HG02852 (cell line): ENCODE measurements around the gene ASIC4.

Experiments used
- ATAC-seq: cut with Tn5 transposase; IDR thresholded peaks from one replicate; pipeline ENCODE4 v1.9.1; 2021; ENCODE audit warnings: mild to moderate bottlenecking, moderate library complexity; ENCODE audit not compliant: unreplicated experiment

The ASIC4 gene

DNA sequence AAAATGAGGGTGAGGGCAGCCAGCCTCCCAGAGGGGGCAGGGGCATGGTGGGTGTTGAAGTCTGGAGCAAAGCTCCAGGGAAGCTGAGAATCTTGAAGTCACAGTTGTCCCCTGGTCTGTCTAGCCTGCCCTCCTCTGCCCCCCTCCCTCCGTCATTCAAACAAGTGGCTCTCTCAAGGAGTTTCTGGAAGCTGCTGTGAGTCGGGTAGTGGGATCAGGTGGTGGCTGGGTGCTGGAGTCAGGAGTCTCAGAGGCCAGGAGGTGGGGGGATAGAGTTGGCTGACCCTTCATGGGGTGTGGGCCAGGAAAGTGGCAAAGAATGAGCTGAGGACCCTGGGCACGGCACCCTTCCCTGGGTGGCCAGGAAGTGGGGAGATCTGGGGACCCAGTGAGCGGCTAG lies 495 bp upstream of the ASIC4 start:
- no peak for ATAC-seq

DNA sequence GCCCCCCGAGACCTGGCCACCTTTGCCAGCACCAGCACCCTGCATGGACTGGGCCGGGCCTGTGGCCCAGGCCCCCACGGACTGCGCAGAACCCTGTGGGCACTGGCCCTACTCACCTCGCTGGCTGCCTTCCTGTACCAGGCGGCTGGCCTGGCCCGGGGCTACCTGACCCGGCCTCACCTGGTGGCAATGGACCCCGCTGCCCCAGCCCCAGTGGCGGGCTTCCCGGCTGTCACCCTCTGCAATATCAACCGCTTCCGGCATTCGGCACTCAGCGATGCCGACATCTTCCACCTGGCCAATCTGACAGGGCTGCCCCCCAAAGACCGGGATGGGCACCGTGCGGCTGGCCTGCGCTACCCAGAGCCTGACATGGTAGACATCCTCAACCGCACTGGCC lies 554 bp downstream of the ASIC4 start:
- ATAC-seq = no peak

- ATAC-seq = no peak
Measured at GRCh38 chr2:219515874-219516629, 1.8 kb downstream of the ASIC4 start.

DNA sequence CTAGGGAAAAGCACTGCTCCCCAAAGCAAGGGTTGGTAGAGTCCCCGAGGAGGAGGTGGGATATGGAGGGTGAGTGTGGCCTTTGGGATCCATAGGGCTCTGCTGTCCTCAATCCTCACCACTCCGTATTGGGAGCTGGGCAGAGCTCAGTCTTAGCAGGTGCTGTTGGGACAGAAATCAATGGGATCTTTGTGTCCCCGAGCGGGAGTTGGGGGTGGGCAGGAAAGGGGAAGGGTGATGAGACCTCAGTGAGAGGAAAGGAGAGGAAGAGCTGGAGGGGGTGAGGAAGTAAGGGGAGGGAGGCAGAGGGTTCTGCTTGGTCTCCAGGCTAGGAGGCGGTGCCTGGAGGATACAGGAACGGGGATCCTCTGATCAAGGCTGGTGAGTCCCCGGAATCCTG lies 2.6 kb downstream of the ASIC4 start:
- ATAC-seq = no peak

GRCh38 chr2:219517954-219518778 lies 3.9 kb downstream of the ASIC4 start:
- ATAC-seq = no peak

- no peak for ATAC-seq
Measured at GRCh38 chr2:219519526-219519916, 5.2 kb downstream of the ASIC4 start.

GRCh38 chr2:219520079-219520478 lies 5.8 kb downstream of the ASIC4 start:
- no peak for ATAC-seq

GRCh38 chr2:219521066-219521880 lies 7.0 kb downstream of the ASIC4 start:
- no peak for ATAC-seq

- ATAC-seq = no peak
Measured at GRCh38 chr2:219522111-219523030, 8.1 kb downstream of the ASIC4 start.

DNA sequence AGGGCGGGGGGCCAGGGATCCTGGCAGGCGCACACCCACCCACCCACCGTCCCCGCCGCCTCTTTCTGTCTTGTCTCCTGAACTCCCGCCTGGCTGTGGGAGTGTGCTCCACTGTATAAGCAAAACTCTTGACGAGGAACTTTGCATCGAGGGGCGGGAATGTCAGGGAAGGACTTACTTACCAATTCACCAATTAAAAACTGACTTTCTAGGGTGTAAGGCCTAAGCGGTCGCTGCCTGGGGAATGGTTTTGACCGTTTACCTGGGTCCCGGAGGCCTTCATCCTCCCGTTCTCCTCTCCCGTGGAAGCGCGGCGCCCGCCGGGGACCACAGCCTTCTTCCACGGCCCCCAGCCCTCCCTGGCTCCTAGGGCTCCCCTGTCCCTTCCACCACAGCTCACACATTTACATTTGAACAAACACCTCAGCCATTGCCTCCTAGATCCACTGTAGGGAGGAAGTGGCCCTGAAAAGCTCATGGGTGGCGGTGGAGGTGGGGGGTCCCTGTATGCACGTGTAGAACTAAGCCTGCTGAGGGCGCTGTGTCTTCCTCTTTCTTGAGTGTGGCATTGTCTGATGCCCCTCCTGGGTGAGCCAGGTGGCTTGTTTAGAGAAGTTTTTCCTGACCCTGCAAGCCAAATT lies 8.9 kb downstream of the ASIC4 start:
- no peak for ATAC-seq

DNA sequence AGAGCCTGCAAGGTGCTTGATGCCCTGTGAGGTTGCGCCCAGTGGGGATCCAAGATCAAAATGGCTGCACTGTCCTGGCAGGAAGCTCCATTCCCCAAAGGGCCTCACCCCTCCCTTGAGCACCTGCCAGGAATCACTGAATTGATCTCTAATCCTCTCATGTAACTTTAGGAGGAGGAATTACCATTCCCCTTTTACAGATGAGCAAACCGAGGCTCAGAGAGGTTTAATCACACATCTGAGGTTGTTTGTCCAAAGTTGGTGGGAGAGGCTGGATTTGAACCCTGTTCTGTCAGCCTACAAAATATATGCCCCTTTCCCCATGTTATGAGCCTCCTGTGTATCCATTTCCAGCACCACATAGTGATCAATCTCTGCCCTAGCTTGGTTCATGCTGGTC lies 10.5 kb downstream of the ASIC4 start:
- no peak for ATAC-seq

DNA sequence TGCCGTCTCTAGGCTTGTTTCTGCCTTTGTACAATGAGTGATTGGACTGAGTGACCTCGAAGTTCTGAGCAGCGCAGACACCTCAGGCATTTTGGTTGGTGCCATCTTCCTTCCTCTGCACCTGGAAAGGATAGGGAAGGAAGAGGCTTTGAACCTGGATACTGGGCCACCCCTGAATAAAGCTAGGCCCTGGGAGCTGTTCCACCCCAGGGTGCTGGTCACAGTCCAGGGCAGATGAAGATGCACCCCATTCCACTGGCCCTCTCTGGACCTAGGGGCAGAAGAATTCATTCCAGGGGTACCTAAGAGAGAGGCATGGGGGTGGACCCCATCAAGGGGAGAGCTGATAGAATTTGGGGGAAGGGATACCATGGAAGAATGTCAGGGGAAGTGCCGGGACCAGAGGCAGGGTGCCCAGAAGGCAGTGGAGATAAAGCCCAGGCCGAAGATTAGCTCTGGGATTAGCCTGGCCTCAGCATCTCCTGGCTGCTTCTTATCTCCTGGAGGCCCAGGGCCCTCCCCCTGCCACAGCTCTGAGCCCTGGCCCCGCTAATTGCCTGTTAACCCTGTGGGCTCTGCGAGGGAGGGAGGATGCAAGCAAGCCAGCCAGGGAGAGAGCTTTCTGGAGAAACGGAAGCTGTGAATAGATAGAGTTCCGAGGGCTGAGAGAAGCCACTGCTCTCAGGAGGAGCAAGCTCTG lies 11.4 kb downstream of the ASIC4 start:
- no peak for ATAC-seq

DNA sequence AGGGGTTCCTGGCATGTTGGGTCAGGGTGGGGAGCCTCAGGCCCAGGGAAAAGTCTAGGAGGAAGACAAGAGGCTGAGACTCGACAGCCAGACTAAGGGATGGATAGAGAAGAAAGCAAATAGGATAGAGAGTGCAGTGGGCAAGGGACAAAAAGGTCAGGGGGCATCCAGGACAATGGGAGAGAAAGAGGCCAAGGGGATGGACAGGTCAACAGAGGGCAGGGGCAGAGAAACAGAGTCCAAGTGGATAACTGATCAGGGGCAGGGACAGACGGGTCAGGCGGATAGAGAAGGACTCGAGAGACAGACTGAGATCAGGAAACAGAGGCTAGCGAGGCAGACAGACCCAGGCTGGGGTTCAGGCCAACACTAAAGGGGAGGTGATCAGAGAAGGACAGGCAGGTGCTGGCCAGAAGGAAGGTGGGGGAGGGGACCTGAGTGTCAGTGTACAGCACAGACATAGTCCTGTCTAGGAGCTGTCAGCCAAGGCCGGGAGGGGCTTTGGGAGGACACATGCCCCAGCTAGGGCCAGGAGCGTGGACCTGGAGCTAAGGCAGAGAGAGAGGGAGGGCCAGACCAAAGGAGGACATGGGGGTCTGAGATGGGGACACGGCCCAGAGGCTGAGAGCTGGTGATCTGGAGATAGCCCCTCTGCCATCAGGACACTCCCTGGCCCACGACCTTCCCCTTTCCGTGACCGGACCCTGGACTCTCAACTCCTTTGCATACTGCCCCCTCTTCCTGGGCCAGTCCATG lies 12.2 kb downstream of the ASIC4 start:
- ATAC-seq = no peak

GRCh38 chr2:219527076-219527394 lies 12.8 kb downstream of the ASIC4 start:
- ATAC-seq = no peak

DNA sequence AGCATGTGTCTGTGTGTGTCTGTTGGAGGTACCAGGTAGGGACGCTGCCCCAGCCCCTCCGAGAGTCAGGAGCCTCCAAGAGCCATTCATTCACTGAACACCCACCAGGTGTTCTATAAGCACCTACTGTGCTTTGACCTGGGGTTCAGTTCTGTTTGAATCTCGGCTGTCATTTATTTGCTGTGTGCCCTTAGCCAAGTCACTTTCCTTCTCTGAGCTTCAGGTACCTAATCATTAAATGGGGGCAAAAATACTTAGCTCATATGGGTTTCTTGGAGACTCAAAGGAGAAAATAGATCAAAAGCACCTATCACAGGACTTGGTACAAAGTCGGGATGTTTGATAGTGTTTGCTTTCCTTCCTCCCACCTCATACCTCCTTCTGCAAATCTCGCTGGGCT lies 13.2 kb downstream of the ASIC4 start:
- ATAC-seq = no peak

DNA sequence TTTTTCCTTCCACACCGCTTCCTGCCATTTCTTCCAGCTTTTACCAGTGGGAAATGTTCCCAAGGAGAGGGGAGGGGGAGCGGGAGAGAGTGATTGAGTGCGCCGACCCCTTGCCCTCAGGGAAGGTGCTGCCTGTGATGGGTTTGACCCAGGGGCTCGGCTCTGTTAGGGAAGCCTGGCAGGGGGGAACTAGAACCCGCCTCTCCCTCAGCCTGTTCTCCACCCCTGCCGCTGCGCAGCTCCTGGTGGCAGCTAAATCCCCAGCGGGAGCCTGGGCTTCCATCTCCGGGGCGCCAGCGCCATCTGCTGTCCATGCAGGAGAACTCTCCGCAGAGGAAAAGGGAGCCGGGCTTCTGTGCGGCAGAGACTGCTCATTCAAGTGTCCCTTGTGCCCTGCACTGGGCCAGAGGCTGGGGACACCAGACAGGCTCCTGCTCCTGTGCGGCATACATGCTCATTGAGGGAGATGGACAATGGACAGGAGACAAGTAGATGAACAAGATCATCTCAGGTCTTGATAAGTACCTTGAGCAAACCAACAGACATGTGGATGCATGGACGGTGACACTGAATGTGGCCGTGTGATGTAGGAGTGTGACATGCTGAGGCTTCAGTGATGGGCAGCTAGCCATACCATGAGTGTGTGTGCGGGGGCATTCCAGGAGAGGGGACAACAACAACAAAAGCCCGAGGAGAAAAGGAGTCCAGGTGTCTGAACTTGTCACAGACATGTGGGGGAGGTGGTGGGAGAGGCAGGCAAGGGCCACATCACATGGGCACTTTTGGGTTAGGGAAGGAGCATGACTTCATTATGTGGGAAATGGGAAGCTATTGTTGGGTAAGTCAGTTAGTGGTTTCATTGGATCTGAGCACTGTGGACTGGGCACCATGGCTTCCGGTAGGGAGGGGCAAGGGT lies 16.0 kb downstream of the ASIC4 start:
- ATAC-seq = peak; percentile 90

GRCh38 chr2:219531639-219532377 lies 17.5 kb downstream of the ASIC4 start:
- ATAC-seq = no peak
